HL-60 (cell line): ENCODE results near the gene SPIB.

Experiments used
- REST ChIP-seq: IDR thresholded peaks from 2 replicates; pipeline ENCODE4 v1.6.1; 2012; ENCODE audit warnings: low read depth; ENCODE audit not compliant: insufficient replicate concordance
- TF ChIP-seq, protein P1 (sequence below): IDR thresholded peaks from one replicate; pipeline ENCODE4 v1.5.1; 2011; ENCODE audit warnings: low read length, control low read depth, inconsistent platforms; ENCODE audit not compliant: insufficient read depth

DNA sequence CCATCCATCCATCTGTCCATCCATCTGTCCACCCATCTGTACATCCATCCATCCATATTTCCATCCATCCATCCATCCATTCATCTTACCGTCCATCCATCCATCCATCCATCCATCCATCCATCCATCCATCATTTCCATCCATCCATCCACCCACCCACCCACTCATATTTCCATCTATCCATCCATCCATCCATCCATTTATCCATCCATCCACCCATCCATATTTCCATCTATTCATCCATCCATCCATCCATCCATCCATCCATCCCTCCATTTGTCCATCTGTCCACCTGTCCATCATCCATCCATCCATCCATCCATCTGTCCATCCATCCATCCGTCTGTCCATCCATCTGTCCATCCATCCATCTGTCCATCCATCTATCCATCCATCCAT lies 37.3 kb downstream of the SPIB start:
- TF ChIP-seq, protein P1, sequence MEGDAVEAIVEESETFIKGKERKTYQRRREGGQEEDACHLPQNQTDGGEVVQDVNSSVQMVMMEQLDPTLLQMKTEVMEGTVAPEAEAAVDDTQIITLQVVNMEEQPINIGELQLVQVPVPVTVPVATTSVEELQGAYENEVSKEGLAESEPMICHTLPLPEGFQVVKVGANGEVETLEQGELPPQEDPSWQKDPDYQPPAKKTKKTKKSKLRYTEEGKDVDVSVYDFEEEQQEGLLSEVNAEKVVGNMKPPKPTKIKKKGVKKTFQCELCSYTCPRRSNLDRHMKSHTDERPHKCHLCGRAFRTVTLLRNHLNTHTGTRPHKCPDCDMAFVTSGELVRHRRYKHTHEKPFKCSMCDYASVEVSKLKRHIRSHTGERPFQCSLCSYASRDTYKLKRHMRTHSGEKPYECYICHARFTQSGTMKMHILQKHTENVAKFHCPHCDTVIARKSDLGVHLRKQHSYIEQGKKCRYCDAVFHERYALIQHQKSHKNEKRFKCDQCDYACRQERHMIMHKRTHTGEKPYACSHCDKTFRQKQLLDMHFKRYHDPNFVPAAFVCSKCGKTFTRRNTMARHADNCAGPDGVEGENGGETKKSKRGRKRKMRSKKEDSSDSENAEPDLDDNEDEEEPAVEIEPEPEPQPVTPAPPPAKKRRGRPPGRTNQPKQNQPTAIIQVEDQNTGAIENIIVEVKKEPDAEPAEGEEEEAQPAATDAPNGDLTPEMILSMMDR, result no peak
- TF ChIP-seq REST, result no peak
